Calu3 (cell line): Measurements from ENCODE around the gene POR. TPM values are rescaled to one million over a fixed set of nuclear protein-coding genes. Genes with fewer than 3 reads are reported as not detected.

Experiments
- BruUV-seq: library from RNA; stranded (reverse); fragments of 400-500 nt; replicated peaks from 2 replicates; lab custom pipeline; 2021; lab: Mats Ljungman, UMichigan
- CTCF ChIA-PET: fragments of 300-600 bp; sonication (Branson Sonifier 250); formaldehyde crosslinking; loops from one replicate; lab custom pipeline; 2022; ENCODE audit warnings: antibody characterized with exemption; lab: Charles Lee
- DNase-seq: peaks from one replicate; pipeline ENCODE4 v3.0.0; 2022
- H3K27ac Mint-ChIP-seq: one replicate; pipeline ENCODE4 v1.8.0; 2022; ENCODE audit warnings: mixed read lengths; ENCODE audit not compliant: unreplicated experiment
- H3K27me3 Mint-ChIP-seq: one replicate; pipeline ENCODE4 v1.8.0; 2022; ENCODE audit warnings: mixed read lengths; ENCODE audit not compliant: unreplicated experiment
- H3K36me3 Mint-ChIP-seq: one replicate; pipeline ENCODE4 v1.8.0; 2022; ENCODE audit warnings: mild to moderate bottlenecking, moderate library complexity, mixed read lengths; ENCODE audit not compliant: insufficient read depth, unreplicated experiment
- H3K4me1 Mint-ChIP-seq: one replicate; pipeline ENCODE4 v1.8.0; 2022; ENCODE audit warnings: mild to moderate bottlenecking, low read depth, mixed read lengths; ENCODE audit not compliant: unreplicated experiment
- H3K4me3 Mint-ChIP-seq: one replicate; pipeline ENCODE4 v1.8.0; 2022; ENCODE audit warnings: mild to moderate bottlenecking, low read depth, moderate library complexity, mixed read lengths; ENCODE audit not compliant: unreplicated experiment
- H3K9me3 Mint-ChIP-seq: one replicate; pipeline ENCODE4 v1.8.0; 2022; ENCODE audit warnings: low read depth, mixed read lengths; ENCODE audit not compliant: unreplicated experiment
- CTCF ChIP-seq: fragments of 200-600 bp; IDR thresholded peaks from one replicate; pipeline ENCODE4 v1.8.0; 2022; ENCODE audit warnings: antibody characterized with exemption; ENCODE audit not compliant: unreplicated experiment
- intact Hi-C: fragments of 100-400 bp; cut with micrococcal nuclease; formaldehyde crosslinking; loops from one replicate; pipeline ENCODE4 v1.10.0; 2022; ENCODE audit not compliant: unreplicated experiment
- total RNA-seq: library from RNA; stranded (reverse); gene quantifications from 2 replicates; pipeline ENCODE4 v1.2.3, GENCODE V29; 2022

The POR gene
- total RNA-seq, 1 experiment from 2014 or later, result 65.8 TPM

- Mint-ChIP-seq H3K36me3 (peaks cover 17% of the 10 kb centered on the region), H3K9me3 (no peaks in the 10 kb centered on the region), H3K27ac (no peak overlapping the region), H3K27me3 (no peaks in the 10 kb centered on the region), H3K4me3 (no peak overlapping the region), H3K4me1 (peaks cover 19% of the 10 kb centered on the region)
- no TSS peak for BruUV-seq
- CTCF ChIA-PET, result interaction anchor here (0.5 to 1.1 kb wide), 3 partner anchors 9 to 48 kb away, joined by 3 to 5 read pairs (median 4); no protein-coding TSS in a partner anchor
- intact Hi-C loops, result no loop called here
- no peak for TF ChIP-seq CTCF
- no peak for DNase-seq
Measured at GRCh38 chr7:75960372-75960771, 45.4 kb downstream of the POR start.

- Mint-ChIP-seq H3K9me3 (no peaks in the 10 kb centered on the region), H3K27me3 (no peaks in the 10 kb centered on the region), H3K4me3 (no peak overlapping the region), H3K4me1 (peaks cover 19% of the 10 kb centered on the region), H3K27ac (no peak overlapping the region), H3K36me3 (peaks cover 17% of the 10 kb centered on the region)
- intact Hi-C loops, result no loop called here
- DNase-seq, result no peak
- BruUV-seq, result no TSS peak
- CTCF ChIA-PET, result interaction anchor here (0.7 to 1.0 kb wide), 2 partner anchors 10 to 19 kb away, joined by 3 to 4 read pairs; no protein-coding TSS in a partner anchor
- no peak for TF ChIP-seq CTCF
Measured at GRCh38 chr7:75961218-75961617, 46.3 kb downstream of the POR start.

- no peak for DNase-seq
- Mint-ChIP-seq H3K4me3 (no peak overlapping the region), H3K36me3 (peaks cover under 1% of the 10 kb centered on the region), H3K9me3 (no peaks in the 10 kb centered on the region), H3K27ac (no peak overlapping the region), H3K4me1 (peaks cover 10% of the 10 kb centered on the region), H3K27me3 (no peaks in the 10 kb centered on the region)
- no peak for TF ChIP-seq CTCF
- intact Hi-C loops, result no loop called here
- CTCF ChIA-PET, result no interaction called here
- no TSS peak for BruUV-seq
Measured at GRCh38 chr7:75962607-75963380, 47.8 kb downstream of the POR start.

GRCh38 chr7:75963381-75963995, 48.5 kb downstream of the POR start:
- Mint-ChIP-seq H3K4me1 (peaks cover 7% of the 10 kb centered on the region), H3K27ac (no peak overlapping the region), H3K9me3 (no peaks in the 10 kb centered on the region), H3K27me3 (no peaks in the 10 kb centered on the region), H3K36me3 (no peaks in the 10 kb centered on the region), H3K4me3 (no peak overlapping the region)
- no peak for TF ChIP-seq CTCF
- CTCF ChIA-PET, result no interaction called here
- intact Hi-C loops, result no loop called here
- DNase-seq, result no peak
- BruUV-seq, result no TSS peak
